HG02973 (cell line): ENCODE results near the gene LDLRAD4.

ENCODE experiments used
- ATAC-seq: cut with Tn5 transposase; IDR thresholded peaks from one replicate; pipeline ENCODE4 v1.9.1; 2021; ENCODE audit warnings: moderate library complexity; ENCODE audit not compliant: unreplicated experiment

The LDLRAD4 gene

GRCh38 chr18:13399511-13399910, 181.0 kb downstream of the LDLRAD4 start:
- ATAC-seq = no peak

GRCh38 chr18:13400636-13401315, 182.2 kb downstream of the LDLRAD4 start:
- no peak for ATAC-seq

- no peak for ATAC-seq
Observed at GRCh38 chr18:13401404-13401803, 182.8 kb downstream of the LDLRAD4 start.

GRCh38 chr18:13401826-13402225, 183.3 kb downstream of the LDLRAD4 start:
- no peak for ATAC-seq

GRCh38 chr18:13403786-13404549, 185.4 kb downstream of the LDLRAD4 start:
- ATAC-seq = no peak

GRCh38 chr18:13405305-13406038, 186.9 kb downstream of the LDLRAD4 start:
- no peak for ATAC-seq

- no peak for ATAC-seq
Observed at GRCh38 chr18:13406049-13406615, 187.6 kb downstream of the LDLRAD4 start.

GRCh38 chr18:13406736-13407135, 188.2 kb downstream of the LDLRAD4 start:
- ATAC-seq = no peak

- ATAC-seq = no peak
Observed at GRCh38 chr18:13407484-13407883, 188.9 kb downstream of the LDLRAD4 start.

GRCh38 chr18:13409026-13409425, 190.5 kb downstream of the LDLRAD4 start:
- ATAC-seq = no peak

GRCh38 chr18:13409997-13410396, 191.4 kb downstream of the LDLRAD4 start:
- ATAC-seq = no peak

GRCh38 chr18:13410471-13410870, 191.9 kb downstream of the LDLRAD4 start:
- ATAC-seq = no peak

GRCh38 chr18:13412017-13412416, 193.5 kb downstream of the LDLRAD4 start:
- no peak for ATAC-seq

- ATAC-seq = no peak
Observed at GRCh38 chr18:13412901-13413300, 194.3 kb downstream of the LDLRAD4 start.

GRCh38 chr18:13414102-13414501, 195.5 kb downstream of the LDLRAD4 start:
- no peak for ATAC-seq

- ATAC-seq = no peak
Observed at GRCh38 chr18:13414521-13414920, 196.0 kb downstream of the LDLRAD4 start.

GRCh38 chr18:13415736-13416135, 197.2 kb downstream of the LDLRAD4 start:
- no peak for ATAC-seq

- no peak for ATAC-seq
Observed at GRCh38 chr18:13416208-13416607, 197.6 kb downstream of the LDLRAD4 start.

- no peak for ATAC-seq
Observed at GRCh38 chr18:13416848-13417247, 198.3 kb downstream of the LDLRAD4 start.

- ATAC-seq = no peak
Observed at GRCh38 chr18:13418013-13418710, 199.6 kb downstream of the LDLRAD4 start.
